Measurements from ENCODE around the gene CRELD2. TPM values are rescaled to one million over a fixed set of nuclear protein-coding genes. Genes with fewer than 3 reads are reported as not detected.

Gene CRELD2
- total RNA-seq, 1 donor from 2014 or later = 56.6 TPM

- DNase-seq (ENCODE audit: low spot score) = peak; percentile 40
These were observed 48.6 kb downstream of the CRELD2 start for GRCh38 chr22:49966774-49967705.

DNA sequence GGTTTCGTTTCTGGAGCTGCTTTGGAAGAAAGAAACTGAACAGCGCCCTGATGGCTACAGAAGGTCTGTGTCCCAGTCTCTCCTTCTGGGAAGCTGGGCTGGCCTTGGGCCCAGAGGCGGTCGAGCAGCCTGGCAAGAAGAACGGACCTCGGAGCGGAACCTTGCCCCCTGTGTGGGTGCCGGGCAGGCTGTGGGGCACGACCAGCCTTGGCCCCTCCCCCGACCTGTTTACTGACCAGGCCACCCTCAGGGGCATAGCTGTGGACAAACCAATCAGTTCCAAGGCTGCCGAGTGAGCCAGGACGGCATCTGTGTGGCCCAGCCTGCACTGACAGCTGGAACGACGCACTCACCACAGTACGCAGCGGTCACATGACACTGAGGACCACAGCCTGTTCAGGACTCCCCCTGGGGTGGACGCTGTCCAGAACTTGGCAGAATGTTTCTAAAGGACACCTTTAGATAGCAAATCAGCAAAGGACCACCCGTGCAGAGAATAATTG is 49.3 kb downstream of the CRELD2 start:
- DNase-seq (ENCODE audit: low spot score) = peak; percentile 42

DNA sequence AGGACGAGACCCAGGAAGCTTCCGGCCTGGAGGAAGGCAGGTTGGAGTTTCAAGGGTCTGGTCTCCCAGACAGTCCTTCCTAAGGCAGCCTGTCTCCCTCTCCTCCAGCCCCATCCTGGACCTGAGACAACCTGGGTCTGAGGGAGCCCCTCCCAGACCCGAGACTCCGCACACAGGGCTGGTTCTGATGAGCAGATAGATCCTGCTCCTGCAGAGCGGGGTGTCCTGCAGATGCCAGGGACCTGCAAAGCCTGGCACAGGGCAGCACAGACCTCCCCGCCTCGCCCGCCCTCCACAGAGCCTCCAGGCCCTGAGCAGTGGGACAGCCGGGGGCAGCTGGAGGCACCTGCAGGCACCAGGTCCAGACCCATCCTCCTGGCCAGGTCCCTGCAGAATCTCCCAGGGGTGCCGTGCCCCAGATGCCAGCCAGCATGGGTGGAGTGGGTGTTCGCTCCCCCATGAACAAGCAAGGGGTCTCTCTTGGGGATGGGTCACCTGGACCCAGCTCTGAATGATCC is 49.9 kb downstream of the CRELD2 start:
- DNase-seq (ENCODE audit: low spot score) = peak; percentile 11

GRCh38 chr22:49968831-49969661 is 50.6 kb downstream of the CRELD2 start:
- DNase-seq (ENCODE audit: low spot score) = no peak

GRCh38 chr22:49969751-49970527 is 51.5 kb downstream of the CRELD2 start:
- DNase-seq (ENCODE audit: low spot score) = no peak

- peak; percentile 94 for DNase-seq (ENCODE audit: low spot score)
These were observed 52.2 kb downstream of the CRELD2 start for GRCh38 chr22:49970528-49971231.

GRCh38 chr22:49971232-49972162 is 53.1 kb downstream of the CRELD2 start:
- peak; percentile 77 for DNase-seq (ENCODE audit: low spot score)

GRCh38 chr22:49972163-49973017 is 54.0 kb downstream of the CRELD2 start:
- no peak for DNase-seq (ENCODE audit: low spot score)

GRCh38 chr22:49973018-49973961 is 54.9 kb downstream of the CRELD2 start:
- DNase-seq (ENCODE audit: low spot score) = no peak

GRCh38 chr22:49975543-49976389 is 57.3 kb downstream of the CRELD2 start:
- no peak for DNase-seq (ENCODE audit: low spot score)

DNA sequence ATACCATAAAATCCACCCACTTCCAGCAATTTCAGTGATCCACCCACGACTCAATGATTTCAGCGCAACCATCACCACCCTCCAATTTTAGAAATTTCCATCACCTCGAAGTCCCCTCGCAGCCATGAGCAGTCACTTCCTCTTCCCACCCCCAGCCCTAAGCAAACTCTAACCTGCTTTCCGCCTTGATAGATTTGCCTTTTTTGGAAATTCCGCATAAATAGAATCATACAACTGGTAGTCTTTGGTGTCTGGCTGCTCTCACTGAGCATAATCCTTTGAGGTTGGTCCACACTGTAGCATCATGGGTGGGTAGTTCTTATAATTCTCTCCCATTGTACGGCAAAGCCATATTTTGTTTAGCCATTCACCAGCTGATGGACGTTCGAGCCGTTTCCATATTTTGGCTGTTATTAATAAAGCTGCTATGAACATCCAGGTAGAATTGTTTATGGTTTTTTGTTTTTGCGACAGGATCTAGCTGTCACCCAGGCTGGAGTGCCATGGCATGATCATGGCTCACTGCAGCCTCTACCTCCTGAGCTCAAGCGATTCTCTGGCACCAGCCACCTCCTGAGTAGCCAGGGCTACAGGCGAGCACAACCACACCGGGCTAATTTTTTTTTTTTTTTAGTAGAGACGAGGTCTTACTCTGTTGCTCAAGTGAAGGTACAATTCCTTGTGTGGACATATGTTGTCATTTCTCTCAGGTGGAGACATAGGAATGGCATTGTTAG is 58.2 kb downstream of the CRELD2 start:
- DNase-seq (ENCODE audit: low spot score) = no peak

Other genes with a start within 250 kb of the CRELD2 start
- 45.3 TPM for gene BRD1, start 90.8 kb upstream of the CRELD2 start, total RNA-seq
- 11.2 TPM for gene ZBED4, start 64.8 kb upstream of the CRELD2 start, total RNA-seq
- 36.7 TPM for gene ALG12, start 196 bp upstream of the CRELD2 start, total RNA-seq
- 63.2 TPM for gene PIM3, start 42.1 kb downstream of the CRELD2 start, total RNA-seq
- gene IL17REL, start 94.1 kb downstream of the CRELD2 start, total RNA-seq = 0.06 TPM
- gene TTLL8, start 139.7 kb downstream of the CRELD2 start, total RNA-seq = not detected
- 0.43 TPM for gene MLC1, start 166.8 kb downstream of the CRELD2 start, total RNA-seq
- gene MOV10L1, start 171.4 kb downstream of the CRELD2 start, total RNA-seq = 2.6 TPM